Ishikawa (cell line): ENCODE measurements around the gene CACNA1D.

ENCODE experiments used
- CEBPB ChIP-seq: IDR thresholded peaks from 2 replicates; pipeline ENCODE4 v1.6.1; 2012
- CREB1 ChIP-seq: IDR thresholded peaks from 2 replicates; pipeline ENCODE4 v1.6.1; 2012; ENCODE audit warnings: low read depth
- EGR1 ChIP-seq: IDR thresholded peaks from 2 replicates; pipeline ENCODE4 v1.6.1; 2012
- EP300 ChIP-seq: IDR thresholded peaks from 2 replicates; pipeline ENCODE4 v1.6.1; 2012; ENCODE audit warnings: borderline replicate concordance
- FOXM1 ChIP-seq: IDR thresholded peaks from 2 replicates; pipeline ENCODE4 v1.6.1; 2012; ENCODE audit warnings: low read depth, borderline replicate concordance
- MAX ChIP-seq: IDR thresholded peaks from 2 replicates; pipeline ENCODE4 v1.6.1; 2012
- NFIC ChIP-seq: IDR thresholded peaks from 2 replicates; pipeline ENCODE4 v1.6.1; 2012
- RAD21 ChIP-seq: IDR thresholded peaks from 2 replicates; pipeline ENCODE4 v1.6.1; 2012; ENCODE audit warnings: low read depth
- REST ChIP-seq: IDR thresholded peaks from 2 replicates; pipeline ENCODE4 v1.6.1; 2012; ENCODE audit warnings: low read depth, mild to moderate bottlenecking
- TAF1 ChIP-seq: IDR thresholded peaks from 2 replicates; pipeline ENCODE4 v1.6.1; 2012; ENCODE audit warnings: low read depth, mild to moderate bottlenecking
- TCF12 ChIP-seq: IDR thresholded peaks from 2 replicates; pipeline ENCODE4 v1.6.1; 2012; ENCODE audit warnings: low read depth
- TEAD4 ChIP-seq: IDR thresholded peaks from 2 replicates; pipeline ENCODE4 v1.6.1; 2012
- YY1 ChIP-seq: IDR thresholded peaks from 2 replicates; pipeline ENCODE4 v1.6.1; 2012; ENCODE audit warnings: low read depth
- ZBTB7A ChIP-seq: IDR thresholded peaks from 2 replicates; pipeline ENCODE4 v1.6.1; 2012; ENCODE audit warnings: low read depth
- TF ChIP-seq, protein P1 (sequence below): IDR thresholded peaks from 2 replicates; pipeline ENCODE4 v1.6.1; 2012

CACNA1D gene

DNA sequence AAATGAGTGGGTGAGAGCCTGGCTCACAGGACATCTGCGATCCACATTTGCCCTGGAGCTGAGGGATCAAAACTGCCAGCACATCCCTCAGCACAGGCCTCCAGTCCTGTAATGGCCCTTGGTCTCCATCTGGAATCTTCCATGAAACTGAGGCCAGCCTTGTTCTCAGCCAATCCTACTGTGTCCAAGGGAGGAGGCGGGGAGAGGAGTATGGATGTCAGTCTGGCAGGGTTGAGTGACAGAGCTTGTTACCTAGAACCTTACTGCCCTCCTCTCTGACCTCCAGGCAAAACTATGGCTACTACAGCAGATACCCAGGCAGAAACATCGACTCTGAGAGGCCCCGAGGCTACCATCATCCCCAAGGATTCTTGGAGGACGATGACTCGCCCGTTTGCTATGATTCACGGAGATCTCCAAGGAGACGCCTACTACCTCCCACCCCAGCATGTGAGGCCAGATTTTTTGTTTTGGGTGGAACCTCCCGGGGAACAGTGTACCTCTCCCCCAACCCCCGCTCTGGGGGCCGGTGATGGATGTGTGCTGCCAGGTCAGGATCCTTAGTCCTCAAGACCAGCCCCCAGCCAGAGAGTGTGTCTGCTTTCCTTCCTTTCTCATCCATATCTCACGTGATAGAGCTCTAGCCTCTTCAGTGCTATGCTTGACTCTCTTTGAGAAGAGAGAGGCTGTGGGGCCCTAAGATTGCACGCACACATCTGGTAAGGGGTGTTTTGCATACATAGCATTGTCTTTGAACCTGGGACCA lies 310.5 kb downstream of the CACNA1D start:
- no peak for TF ChIP-seq TAF1
- TF ChIP-seq TEAD4 = no peak
- TF ChIP-seq, protein P1, sequence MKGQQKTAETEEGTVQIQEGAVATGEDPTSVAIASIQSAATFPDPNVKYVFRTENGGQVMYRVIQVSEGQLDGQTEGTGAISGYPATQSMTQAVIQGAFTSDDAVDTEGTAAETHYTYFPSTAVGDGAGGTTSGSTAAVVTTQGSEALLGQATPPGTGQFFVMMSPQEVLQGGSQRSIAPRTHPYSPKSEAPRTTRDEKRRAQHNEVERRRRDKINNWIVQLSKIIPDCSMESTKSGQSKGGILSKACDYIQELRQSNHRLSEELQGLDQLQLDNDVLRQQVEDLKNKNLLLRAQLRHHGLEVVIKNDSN = no peak
- no peak for TF ChIP-seq EGR1
- TF ChIP-seq REST = no peak

- no peak for TF ChIP-seq CEBPB
- no peak for TF ChIP-seq EGR1
- no peak for TF ChIP-seq YY1
- no peak for TF ChIP-seq REST
- TF ChIP-seq FOXM1 = no peak
- TF ChIP-seq MAX = no peak
- no peak for TF ChIP-seq ZBTB7A
- no peak for TF ChIP-seq TAF1
- no peak for TF ChIP-seq TCF12
- TF ChIP-seq NFIC = no peak
- no peak for TF ChIP-seq CREB1
Observed at GRCh38 chr3:53805463-53806159, 311.2 kb downstream of the CACNA1D start.

GRCh38 chr3:53806182-53807116 lies 312.0 kb downstream of the CACNA1D start:
- TF ChIP-seq RAD21 (no peak), TCF12 (no peak), CREB1 (no peak), ZBTB7A (no peak)

DNA sequence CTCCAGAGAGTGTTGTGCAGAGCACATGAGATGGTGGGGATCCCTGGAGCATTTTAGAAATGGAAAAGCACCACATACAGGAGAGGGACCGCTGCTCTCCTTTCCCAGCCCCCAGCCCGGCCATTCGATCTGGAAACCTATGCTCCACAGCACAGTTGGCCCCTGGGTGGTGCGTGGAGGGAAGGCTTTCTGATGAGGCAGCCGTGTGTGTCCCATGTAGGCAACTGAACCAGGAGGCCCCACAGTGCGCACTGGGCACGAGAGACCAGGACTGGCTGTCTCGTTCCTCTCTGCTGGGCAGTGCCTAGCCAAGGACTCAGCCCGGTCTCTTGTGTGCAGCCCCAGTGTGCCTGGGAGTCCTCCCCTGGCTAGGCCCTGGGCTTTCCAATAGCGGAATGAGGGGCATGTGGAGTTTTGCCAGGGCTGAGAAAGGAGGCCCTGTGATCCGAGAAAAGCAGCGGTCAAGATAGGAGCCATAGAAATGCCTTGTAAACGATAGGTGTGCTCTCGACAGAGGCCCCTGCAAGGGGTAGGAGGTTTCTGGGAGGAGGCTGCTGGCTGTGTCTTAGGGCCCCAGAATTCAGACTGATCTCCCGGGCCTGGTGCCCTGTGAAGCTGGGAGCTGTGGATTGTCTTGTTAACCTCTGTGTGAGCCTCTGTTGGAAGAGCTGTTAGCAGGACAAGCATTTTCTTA lies 312.9 kb downstream of the CACNA1D start:
- TF ChIP-seq TEAD4 (no peak), CREB1 (no peak), NFIC (no peak), TAF1 (no peak), ZBTB7A (no peak), RAD21 (no peak), EP300 (no peak), REST (no peak), CEBPB (no peak), MAX (no peak), EGR1 (no peak), FOXM1 (no peak), TCF12 (no peak), YY1 (no peak)
- TF ChIP-seq, protein P1 = no peak
